Measurements from ENCODE around the gene NFRKB.

GRCh38 chr11:129937592-129938238 lies 42.3 kb upstream of the NFRKB start:
- TF ChIP-seq POLR2A (IDR thresholded peaks at IDR 0.05) (no peak), CTCF (IDR thresholded peaks at IDR 0.05) (no peak)

Measured in breast epithelium (tissue), 3 donors.